ENCODE data around the gene ACOXL.

Gene ACOXL

GRCh38 chr2:110716959-110717645, 15.3 kb upstream of the ACOXL start:
- DNase-seq (ENCODE audit: low read depth): peak; percentile 4

GRCh38 chr2:110717734-110718133, 14.6 kb upstream of the ACOXL start:
- DNase-seq (ENCODE audit: low read depth): peak; percentile 6
- no peak for TF ChIP-seq CTCF (conservative IDR thresholded peaks at IDR 0.05; ENCODE audit: low read depth, low read length)
- H3K4me3 ChIP-seq (ENCODE audit: low read depth, low read length): no peak overlapping the region

More at GRCh38 chr2:110716959-110717645, 15.3 kb upstream of the ACOXL start:
- H3K4me3 ChIP-seq (ENCODE audit: low read depth, low read length): no peak overlapping the region
- no peak for TF ChIP-seq CTCF (conservative IDR thresholded peaks at IDR 0.05; ENCODE audit: low read depth, low read length)

GRCh38 chr2:110718382-110718781, 14.0 kb upstream of the ACOXL start:
- DNase-seq (ENCODE audit: low read depth): no peak
- TF ChIP-seq CTCF (conservative IDR thresholded peaks at IDR 0.05; ENCODE audit: low read depth, low read length): no peak
- no peak overlapping the region for H3K4me3 ChIP-seq (ENCODE audit: low read depth, low read length)

- DNase-seq (ENCODE audit: low read depth): no peak
- TF ChIP-seq CTCF (conservative IDR thresholded peaks at IDR 0.05; ENCODE audit: low read depth, low read length): no peak
- no peak overlapping the region for H3K4me3 ChIP-seq (ENCODE audit: low read depth, low read length)
Measured at GRCh38 chr2:110718990-110719389, 13.4 kb upstream of the ACOXL start.

GRCh38 chr2:110720547-110720946, 11.8 kb upstream of the ACOXL start:
- DNase-seq (ENCODE audit: low read depth): no peak
- no peak overlapping the region for H3K4me3 ChIP-seq (ENCODE audit: low read depth, low read length)
- no peak for TF ChIP-seq CTCF (conservative IDR thresholded peaks at IDR 0.05; ENCODE audit: low read depth, low read length)

- H3K4me3 ChIP-seq (ENCODE audit: low read depth, low read length): no peak overlapping the region
- no peak for DNase-seq (ENCODE audit: low read depth)
- no peak for TF ChIP-seq CTCF (conservative IDR thresholded peaks at IDR 0.05; ENCODE audit: low read depth, low read length)
Measured at GRCh38 chr2:110724820-110725219, 7.6 kb upstream of the ACOXL start.

GRCh38 chr2:110725370-110725769, 7.0 kb upstream of the ACOXL start:
- H3K4me3 ChIP-seq (ENCODE audit: low read depth, low read length): no peak overlapping the region
- DNase-seq (ENCODE audit: low read depth): no peak
- TF ChIP-seq CTCF (conservative IDR thresholded peaks at IDR 0.05; ENCODE audit: low read depth, low read length): no peak
